ENCODE results near the gene NPIPB8.
"Not testable (repeated sequence)": the region's sequence is repeated elsewhere in the genome, so short reads cannot be mapped to it uniquely, and the experiment has no call there.

DNA sequence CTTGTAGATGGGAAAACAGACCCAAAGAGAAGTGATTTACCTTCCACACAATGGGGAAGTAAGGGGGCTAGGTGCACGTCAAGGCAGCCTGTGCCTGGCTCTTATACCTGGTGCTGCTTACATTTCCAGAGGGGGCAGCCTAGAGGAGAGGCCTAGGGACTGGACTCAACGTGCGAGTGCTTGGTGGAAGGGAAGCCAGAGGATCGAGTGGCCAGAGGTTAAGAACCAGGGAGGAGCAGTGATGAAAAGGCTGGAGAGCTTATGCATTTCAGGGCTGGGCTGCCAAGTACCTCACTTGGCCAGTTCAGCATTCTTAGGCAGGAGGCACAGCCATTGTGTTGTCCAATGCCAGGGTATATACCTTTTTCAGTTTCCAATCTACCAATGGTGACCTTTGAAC, 30.3 kb downstream of the NPIPB8 start:
- TF ChIP-seq, protein P1, sequence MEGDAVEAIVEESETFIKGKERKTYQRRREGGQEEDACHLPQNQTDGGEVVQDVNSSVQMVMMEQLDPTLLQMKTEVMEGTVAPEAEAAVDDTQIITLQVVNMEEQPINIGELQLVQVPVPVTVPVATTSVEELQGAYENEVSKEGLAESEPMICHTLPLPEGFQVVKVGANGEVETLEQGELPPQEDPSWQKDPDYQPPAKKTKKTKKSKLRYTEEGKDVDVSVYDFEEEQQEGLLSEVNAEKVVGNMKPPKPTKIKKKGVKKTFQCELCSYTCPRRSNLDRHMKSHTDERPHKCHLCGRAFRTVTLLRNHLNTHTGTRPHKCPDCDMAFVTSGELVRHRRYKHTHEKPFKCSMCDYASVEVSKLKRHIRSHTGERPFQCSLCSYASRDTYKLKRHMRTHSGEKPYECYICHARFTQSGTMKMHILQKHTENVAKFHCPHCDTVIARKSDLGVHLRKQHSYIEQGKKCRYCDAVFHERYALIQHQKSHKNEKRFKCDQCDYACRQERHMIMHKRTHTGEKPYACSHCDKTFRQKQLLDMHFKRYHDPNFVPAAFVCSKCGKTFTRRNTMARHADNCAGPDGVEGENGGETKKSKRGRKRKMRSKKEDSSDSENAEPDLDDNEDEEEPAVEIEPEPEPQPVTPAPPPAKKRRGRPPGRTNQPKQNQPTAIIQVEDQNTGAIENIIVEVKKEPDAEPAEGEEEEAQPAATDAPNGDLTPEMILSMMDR (IDR thresholded peaks at IDR 0.05): not testable (repeated sequence)
- not testable (repeated sequence) for TF ChIP-seq POLR2A (IDR thresholded peaks at IDR 0.05)
